H1 (cell line): ENCODE measurements around the gene CYB561A3. TPM values are rescaled to one million over a fixed set of nuclear protein-coding genes. Genes with fewer than 3 reads are reported as not detected.

Experiments
- HDAC6 ChIP-seq: IDR thresholded peaks from one replicate; pipeline ENCODE4 v1.7.1; 2012; ENCODE audit warnings: low read depth, mild to moderate bottlenecking, inconsistent platforms, low read length, moderate library complexity
- POLR2A ChIP-seq, 2 experiments: IDR thresholded peaks; 1 replicate in 1 of 2; 2 replicates in 1 of 2; pipeline ENCODE4 v1.6.1; 2011; ENCODE audit warnings: low read depth in 2 of 2, low read length in 2 of 2, mild to moderate bottlenecking in 2 of 2; ENCODE audit errors: control extremely low read depth in 1 of 2
- polyA plus RNA-seq, 7 experiments: library from polyadenylated mRNA; depleted of rRNA in 3 of 7; stranded (reverse) in 5 of 7; unstranded in 2 of 7; fragments of >200 nt in 5 of 7; fragments of 200-250 nt in 2 of 7; gene quantifications; 1 replicate in 5 of 7; 2 replicates in 1 of 7; 4 replicates in 1 of 7; pipeline versions ENCODE4 v1.2.1 to v1.2.3, GENCODE V29; 2011 to 2013; ENCODE audit warnings: missing spikeins in 2 of 7, mixed read lengths in 2 of 7
- total RNA-seq: library from RNA; stranded (reverse); fragmentation: NEBNext Ultra II Directional; extraction: Animal tissue kit (Norgen Biotek cat#: 25700); gene quantifications from 2 replicates; pipeline ENCODE4 v1.2.1, GENCODE V29; 2021

The CYB561A3 gene
- total and polyA plus RNA-seq, 2 of the 8 experiments (the other 6 are each of a cell fraction or from before 2014, with no cell fraction given) = 29.6 to 41.2 TPM

DNA sequence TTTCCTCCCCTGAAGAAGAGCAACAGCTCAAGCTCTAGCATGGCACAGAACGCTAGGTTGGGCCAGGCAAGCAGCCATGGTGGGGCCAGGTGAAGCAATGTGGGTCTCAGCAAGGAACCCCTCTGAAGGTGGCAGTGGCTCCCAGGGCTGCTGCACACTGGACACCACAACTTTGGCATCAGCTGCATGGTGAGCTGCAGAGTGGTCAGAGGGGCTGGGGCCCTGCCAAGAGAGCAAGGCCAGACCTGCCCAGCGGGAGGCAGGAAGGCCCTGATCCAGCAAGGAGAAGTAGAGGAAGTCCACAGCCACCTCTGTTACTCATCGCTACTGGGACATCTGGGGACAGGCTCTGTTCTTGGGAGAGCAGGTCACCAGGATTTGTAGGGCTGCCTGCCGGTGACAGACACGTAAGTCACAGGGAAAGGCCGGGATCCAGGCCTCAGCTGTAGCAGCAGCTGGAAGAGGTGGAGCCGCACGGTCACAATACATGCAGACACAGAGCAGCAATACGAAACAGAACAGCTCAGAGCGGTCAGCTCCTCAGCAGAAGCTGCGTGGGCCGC, 12.4 kb downstream of the CYB561A3 start (continued):
- TF ChIP-seq HDAC6 (no peak), POLR2A (IDR thresholded peaks at IDR 0.05; ENCODE audit: control extremely low read depth in 1 of 2, low read depth in 2 of 2, low read length in 2 of 2) (no peak)
